ENCODE data around the gene SRRM4.

SRRM4 gene

GRCh38 chr12:119036878-119037825, 55.8 kb downstream of the SRRM4 start:
- Histone ChIP-seq H3K36me3 (ENCODE audit: control insufficient read depth in 2 of 2, insufficient read depth in 2 of 2, low read length in 2 of 2) (no peaks in the 10 kb centered on the region), H3K9ac (ENCODE audit: low read length in 2 of 2) (no peak overlapping the region), H3K4me3 (ENCODE audit: low read length in 2 of 2) (no peak overlapping the region), H3K27ac (ENCODE audit: low read length) (no peak overlapping the region), H3K9me3 (ENCODE audit: control insufficient read depth in 2 of 2, low read length in 2 of 2) (no peaks in the 10 kb centered on the region), H3K27me3 (ENCODE audit: control insufficient read depth in 1 of 2, insufficient read depth in 2 of 2, low read length in 2 of 2) (peaks cover 0 to 2% of the 10 kb centered on the region in 2 donors), H3K4me1 (ENCODE audit: control insufficient read depth, insufficient read depth, low read length) (no peaks in the 10 kb centered on the region)

DNA sequence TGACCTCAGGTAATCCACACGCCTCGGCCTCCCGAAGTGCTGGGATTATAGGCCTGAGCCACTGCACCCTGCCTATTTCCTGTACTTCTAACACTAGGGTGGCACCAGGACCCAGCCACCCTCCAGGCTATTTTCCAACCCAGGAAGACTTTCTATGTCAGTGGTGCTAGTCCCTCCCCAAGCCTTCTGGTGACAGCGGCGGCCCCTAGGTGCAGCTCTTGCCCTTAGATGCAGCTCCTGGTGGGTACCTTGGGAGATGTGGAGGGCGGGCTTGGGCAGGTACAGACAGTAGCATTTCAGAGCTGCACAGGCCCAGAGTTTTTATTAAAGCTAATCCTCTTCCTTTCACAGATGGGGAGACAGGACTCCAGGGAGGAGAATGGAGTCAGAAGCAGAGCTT, 62.8 kb downstream of the SRRM4 start:
- no peak overlapping the region for H3K27ac ChIP-seq (ENCODE audit: low read length)
- no peak overlapping the region for H3K4me3 ChIP-seq (ENCODE audit: low read length in 2 of 2)
- H3K36me3 ChIP-seq (ENCODE audit: control insufficient read depth in 2 of 2, insufficient read depth in 2 of 2, low read length in 2 of 2), result no peaks in the 10 kb centered on the region
- no peaks in the 10 kb centered on the region for H3K9me3 ChIP-seq (ENCODE audit: control insufficient read depth in 2 of 2, low read length in 2 of 2)
- H3K27me3 ChIP-seq (ENCODE audit: control insufficient read depth in 1 of 2, insufficient read depth in 2 of 2, low read length in 2 of 2), result peaks cover under 1 to 3% of the 10 kb centered on the region in 2 donors
- no peaks in the 10 kb centered on the region for H3K4me1 ChIP-seq (ENCODE audit: control insufficient read depth, insufficient read depth, low read length)
- no peak overlapping the region for H3K9ac ChIP-seq (ENCODE audit: low read length in 2 of 2)

GRCh38 chr12:119047641-119048040, 66.3 kb downstream of the SRRM4 start:
- no peaks in the 10 kb centered on the region for H3K4me1 ChIP-seq (ENCODE audit: control insufficient read depth, insufficient read depth, low read length)
- no peak overlapping the region for H3K9ac ChIP-seq (ENCODE audit: low read length in 2 of 2)
- peaks cover 0 to 7% of the 10 kb centered on the region in 2 donors for H3K9me3 ChIP-seq (ENCODE audit: control insufficient read depth in 2 of 2, low read length in 2 of 2)
- H3K4me3 ChIP-seq (ENCODE audit: low read length in 2 of 2), result no peak overlapping the region
- no peaks in the 10 kb centered on the region for H3K36me3 ChIP-seq (ENCODE audit: control insufficient read depth in 2 of 2, insufficient read depth in 2 of 2, low read length in 2 of 2)
- H3K27ac ChIP-seq (ENCODE audit: low read length), result no peak overlapping the region
- H3K27me3 ChIP-seq (ENCODE audit: control insufficient read depth in 1 of 2, insufficient read depth in 2 of 2, low read length in 2 of 2), result peaks cover 0 to 3% of the 10 kb centered on the region in 2 donors

DNA sequence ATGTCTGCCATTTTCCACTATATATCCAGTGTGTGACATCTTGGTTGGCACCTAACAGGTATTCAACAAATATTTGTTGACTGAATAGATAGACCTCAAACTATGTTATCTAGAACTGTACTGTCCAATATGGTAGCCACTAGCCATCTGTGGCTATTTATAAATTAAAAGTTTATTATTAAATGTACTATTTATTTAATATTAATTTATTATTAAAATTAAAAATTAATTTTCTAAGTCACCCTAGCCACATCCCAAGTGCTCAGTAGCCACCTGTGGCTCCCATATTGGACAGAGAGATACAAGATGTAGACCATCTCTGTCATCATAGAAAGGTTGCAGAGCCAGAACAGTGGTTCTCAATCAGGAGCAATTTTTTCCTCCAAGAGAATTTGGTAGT, 69.3 kb downstream of the SRRM4 start:
- Histone ChIP-seq H3K27me3 (ENCODE audit: control insufficient read depth in 1 of 2, insufficient read depth in 2 of 2, low read length in 2 of 2) (no peaks in the 10 kb centered on the region), H3K9ac (ENCODE audit: low read length in 2 of 2) (no peak overlapping the region), H3K27ac (ENCODE audit: low read length) (no peak overlapping the region), H3K36me3 (ENCODE audit: control insufficient read depth in 2 of 2, insufficient read depth in 2 of 2, low read length in 2 of 2) (no peaks in the 10 kb centered on the region), H3K4me3 (ENCODE audit: low read length in 2 of 2) (no peak overlapping the region), H3K9me3 (ENCODE audit: control insufficient read depth in 2 of 2, low read length in 2 of 2) (peaks cover 0 to 7% of the 10 kb centered on the region in 2 donors), H3K4me1 (ENCODE audit: control insufficient read depth, insufficient read depth, low read length) (no peaks in the 10 kb centered on the region)

GRCh38 chr12:119051474-119051873, 70.1 kb downstream of the SRRM4 start:
- Histone ChIP-seq H3K4me1 (ENCODE audit: control insufficient read depth, insufficient read depth, low read length) (no peaks in the 10 kb centered on the region), H3K27me3 (ENCODE audit: control insufficient read depth in 1 of 2, insufficient read depth in 2 of 2, low read length in 2 of 2) (no peaks in the 10 kb centered on the region), H3K9ac (ENCODE audit: low read length in 2 of 2) (no peak overlapping the region), H3K27ac (ENCODE audit: low read length) (no peak overlapping the region), H3K4me3 (ENCODE audit: low read length in 2 of 2) (no peak overlapping the region), H3K9me3 (ENCODE audit: control insufficient read depth in 2 of 2, low read length in 2 of 2) (peaks cover 0 to 7% of the 10 kb centered on the region in 2 donors), H3K36me3 (ENCODE audit: control insufficient read depth in 2 of 2, insufficient read depth in 2 of 2, low read length in 2 of 2) (no peaks in the 10 kb centered on the region)

DNA sequence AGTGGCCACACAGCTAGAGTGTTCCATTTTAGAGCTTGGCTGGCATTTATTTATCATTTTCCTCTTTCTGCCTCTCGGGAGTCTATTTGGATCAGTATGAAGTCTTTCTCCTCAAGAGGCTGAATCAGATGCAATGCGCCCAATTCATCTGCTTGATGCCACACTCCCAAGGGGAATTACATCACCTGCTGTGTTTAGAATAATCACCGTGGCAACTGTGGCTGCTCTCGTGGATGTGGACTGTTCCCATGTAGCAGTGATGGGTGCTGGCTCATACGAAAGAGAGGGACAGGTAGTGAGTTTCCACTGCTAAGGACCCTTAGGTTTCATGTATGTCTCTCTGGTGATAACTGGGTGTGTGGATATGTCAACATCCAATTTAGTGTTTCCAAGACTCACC, 70.7 kb downstream of the SRRM4 start:
- no peaks in the 10 kb centered on the region for H3K36me3 ChIP-seq (ENCODE audit: control insufficient read depth in 2 of 2, insufficient read depth in 2 of 2, low read length in 2 of 2)
- H3K4me3 ChIP-seq (ENCODE audit: low read length in 2 of 2), result no peak overlapping the region
- no peaks in the 10 kb centered on the region for H3K27me3 ChIP-seq (ENCODE audit: control insufficient read depth in 1 of 2, insufficient read depth in 2 of 2, low read length in 2 of 2)
- no peak overlapping the region for H3K9ac ChIP-seq (ENCODE audit: low read length in 2 of 2)
- H3K4me1 ChIP-seq (ENCODE audit: control insufficient read depth, insufficient read depth, low read length), result no peaks in the 10 kb centered on the region
- no peak overlapping the region for H3K27ac ChIP-seq (ENCODE audit: low read length)
- H3K9me3 ChIP-seq (ENCODE audit: control insufficient read depth in 2 of 2, low read length in 2 of 2), result peaks cover 0 to 7% of the 10 kb centered on the region in 2 donors

DNA sequence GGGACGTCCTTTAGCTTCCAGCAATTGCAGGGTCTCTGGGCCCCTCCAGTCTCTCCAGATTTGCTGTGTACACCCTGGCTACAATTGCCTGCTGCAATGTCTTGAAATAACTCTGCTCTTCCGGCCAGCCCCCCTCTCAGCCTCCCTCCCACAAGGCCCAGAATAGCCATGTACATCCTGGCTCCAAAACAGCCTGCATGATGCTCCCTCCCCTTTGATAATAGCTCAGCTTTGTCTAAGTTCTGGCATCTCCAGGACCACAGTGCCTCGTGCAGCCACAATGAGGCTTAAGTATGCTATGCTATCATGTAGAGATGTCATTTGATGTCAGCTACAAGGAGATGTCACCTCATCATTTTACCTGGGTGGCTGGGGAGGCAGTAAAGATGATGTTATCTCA, 74.6 kb downstream of the SRRM4 start:
- no peaks in the 10 kb centered on the region for H3K36me3 ChIP-seq (ENCODE audit: control insufficient read depth in 2 of 2, insufficient read depth in 2 of 2, low read length in 2 of 2)
- H3K9ac ChIP-seq (ENCODE audit: low read length in 2 of 2), result no peak overlapping the region
- peaks cover 2% of the 10 kb centered on the region in 2 donors for H3K27me3 ChIP-seq (ENCODE audit: control insufficient read depth in 1 of 2, insufficient read depth in 2 of 2, low read length in 2 of 2)
- peaks cover 4 to 11% of the 10 kb centered on the region in 2 donors for H3K9me3 ChIP-seq (ENCODE audit: control insufficient read depth in 2 of 2, low read length in 2 of 2)
- no peaks in the 10 kb centered on the region for H3K4me1 ChIP-seq (ENCODE audit: control insufficient read depth, insufficient read depth, low read length)
- no peak overlapping the region for H3K4me3 ChIP-seq (ENCODE audit: low read length in 2 of 2)
- H3K27ac ChIP-seq (ENCODE audit: low read length), result no peak overlapping the region

GRCh38 chr12:119060847-119061796, 79.8 kb downstream of the SRRM4 start:
- Histone ChIP-seq H3K27me3 (ENCODE audit: control insufficient read depth in 1 of 2, insufficient read depth in 2 of 2, low read length in 2 of 2) (peaks cover 2% of the 10 kb centered on the region in 2 donors), H3K27ac (ENCODE audit: low read length) (no peak overlapping the region), H3K9me3 (ENCODE audit: control insufficient read depth in 2 of 2, low read length in 2 of 2) (peaks cover 4 to 5% of the 10 kb centered on the region in 2 donors), H3K4me1 (ENCODE audit: control insufficient read depth, insufficient read depth, low read length) (no peaks in the 10 kb centered on the region), H3K4me3 (ENCODE audit: low read length in 2 of 2) (no peak overlapping the region), H3K36me3 (ENCODE audit: control insufficient read depth in 2 of 2, insufficient read depth in 2 of 2, low read length in 2 of 2) (no peaks in the 10 kb centered on the region), H3K9ac (ENCODE audit: low read length in 2 of 2) (no peak overlapping the region)

DNA sequence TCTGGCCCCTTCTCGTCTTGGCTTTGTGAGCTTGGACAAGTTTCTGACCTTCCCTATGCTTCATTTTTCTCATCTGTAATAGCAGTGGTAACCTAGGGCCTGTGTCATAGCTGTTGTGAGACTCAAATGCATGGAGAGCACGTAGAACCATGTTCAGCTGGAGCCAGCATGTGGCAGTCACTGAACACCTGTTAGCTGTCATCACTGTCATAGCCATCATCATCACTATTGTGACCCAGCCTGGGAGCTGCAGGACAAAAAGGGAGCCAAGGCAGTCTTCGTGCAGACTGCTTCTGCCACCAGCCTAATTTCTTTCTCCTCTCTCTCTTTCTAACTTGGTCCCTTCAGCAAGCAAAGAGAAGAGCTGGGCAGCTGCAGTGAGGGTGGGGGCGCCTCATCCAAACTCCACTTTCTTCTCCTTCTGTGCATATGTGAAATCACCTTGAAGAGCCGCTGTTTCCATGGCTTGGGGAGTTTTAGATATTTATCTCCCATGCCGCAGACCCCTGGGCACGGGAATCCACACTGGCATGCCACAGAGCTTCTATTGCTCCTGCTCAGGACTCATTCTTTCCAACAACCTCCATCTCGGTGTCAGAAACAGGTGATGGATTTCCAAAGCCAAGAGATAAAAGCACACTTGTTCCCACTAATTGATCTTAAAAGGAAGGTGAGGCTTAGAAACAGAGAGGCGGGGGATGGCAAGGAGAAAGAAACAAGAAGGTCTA, 87.0 kb downstream of the SRRM4 start:
- Histone ChIP-seq H3K36me3 (ENCODE audit: control insufficient read depth in 2 of 2, insufficient read depth in 2 of 2, low read length in 2 of 2) (no peaks in the 10 kb centered on the region), H3K4me1 (ENCODE audit: control insufficient read depth, insufficient read depth, low read length) (no peaks in the 10 kb centered on the region), H3K9me3 (ENCODE audit: control insufficient read depth in 2 of 2, low read length in 2 of 2) (no peaks in the 10 kb centered on the region), H3K4me3 (ENCODE audit: low read length in 2 of 2) (no peak overlapping the region), H3K9ac (ENCODE audit: low read length in 2 of 2) (no peak overlapping the region), H3K27ac (ENCODE audit: low read length) (no peak overlapping the region), H3K27me3 (ENCODE audit: control insufficient read depth in 1 of 2, insufficient read depth in 2 of 2, low read length in 2 of 2) (peaks cover 9 to 14% of the 10 kb centered on the region in 2 donors)

DNA sequence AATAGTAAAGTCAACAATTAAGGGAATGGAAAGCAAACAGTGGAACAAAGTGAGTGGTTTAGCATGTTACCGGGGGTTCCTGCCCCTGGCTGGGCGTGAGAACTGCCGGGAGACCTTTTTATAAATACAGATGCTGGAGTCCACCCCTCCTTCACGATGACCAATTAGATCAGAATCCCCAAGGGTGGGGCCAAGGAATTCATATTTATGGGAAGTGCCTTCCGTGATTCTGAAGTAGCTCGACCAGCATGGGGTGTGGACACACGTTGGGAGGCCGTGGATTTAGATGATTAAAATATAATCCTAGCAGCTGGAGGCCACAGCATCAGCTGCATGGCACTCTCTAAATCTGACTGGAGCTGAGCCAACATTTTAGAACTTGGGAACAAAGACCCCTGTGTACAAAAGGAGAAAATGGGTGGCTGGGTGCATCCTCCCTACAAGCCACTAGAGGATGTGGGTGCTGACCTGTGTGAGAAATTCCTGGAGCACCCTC, 87.9 kb downstream of the SRRM4 start:
- no peaks in the 10 kb centered on the region for H3K4me1 ChIP-seq (ENCODE audit: control insufficient read depth, insufficient read depth, low read length)
- no peaks in the 10 kb centered on the region for H3K36me3 ChIP-seq (ENCODE audit: control insufficient read depth in 2 of 2, insufficient read depth in 2 of 2, low read length in 2 of 2)
- peaks cover 9 to 14% of the 10 kb centered on the region in 2 donors for H3K27me3 ChIP-seq (ENCODE audit: control insufficient read depth in 1 of 2, insufficient read depth in 2 of 2, low read length in 2 of 2)
- no peaks in the 10 kb centered on the region for H3K9me3 ChIP-seq (ENCODE audit: control insufficient read depth in 2 of 2, low read length in 2 of 2)
- no peak overlapping the region for H3K4me3 ChIP-seq (ENCODE audit: low read length in 2 of 2)
- no peak overlapping the region for H3K9ac ChIP-seq (ENCODE audit: low read length in 2 of 2)
- H3K27ac ChIP-seq (ENCODE audit: low read length), result no peak overlapping the region

All from stomach smooth muscle (tissue), 2 donors.